Common myeloid progenitor, CD34-positive (primary cell): Measurements from ENCODE around the gene BHLHE40.
A peak's percentile ranks its signal among the peaks of the same experiment; 100 is the strongest.

Source experiments
- CTCF ChIA-PET: fragments of 350-600 bp; sonication (Branson Sonifier 250); formaldehyde crosslinking; loops from one replicate; lab custom pipeline; 2021; ENCODE audit warnings: antibody characterized with exemption; lab: Charles Lee
- POLR2A ChIA-PET: fragments of 350-600 bp; sonication (Branson Sonifier 250); formaldehyde crosslinking; loops from one replicate; lab custom pipeline; 2021; ENCODE audit warnings: antibody characterized with exemption; lab: Charles Lee
- DNase-seq, 3 donors: peaks; one replicate each; pipeline versions ENCODE4 v3.0.0 to v3.0.0-alpha.2; 2013
- H3K27ac ChIP-seq, 2 experiments: 1 replicate in 1 of 2; 2 replicates in 1 of 2; pipeline ENCODE4 v1.7.0; 2013; ENCODE audit warnings: inconsistent platforms in 2 of 2, low read length in 2 of 2, mild to moderate bottlenecking in 2 of 2, low read depth in 1 of 2, moderate library complexity in 1 of 2; ENCODE audit not compliant: severe bottlenecking in 2 of 2, insufficient read depth in 1 of 2, poor library complexity in 1 of 2
- H3K27me3 ChIP-seq, 5 experiments: replicated peaks in 2 of 5; 1 replicate in 3 of 5; 2 replicates in 2 of 5; pipeline versions ENCODE4 v1.6.1 to v1.7.0; 2013; ENCODE audit warnings: low read length in 4 of 5, mild to moderate bottlenecking in 2 of 5, moderate library complexity in 2 of 5, inconsistent platforms in 1 of 5; ENCODE audit not compliant: insufficient read depth in 5 of 5, control insufficient read depth in 4 of 5
- H3K36me3 ChIP-seq, 4 experiments: 1 replicate in 2 of 4; 2 replicates in 2 of 4; pipeline versions ENCODE4 v1.6.1 to v1.7.0; 2013; ENCODE audit warnings: low read length in 3 of 4, control low read depth in 1 of 4, mild to moderate bottlenecking in 1 of 4; ENCODE audit not compliant: control insufficient read depth in 4 of 4, insufficient read depth in 4 of 4
- H3K4me1 ChIP-seq, 4 experiments: 1 replicate in 3 of 4; 2 replicates in 1 of 4; pipeline versions ENCODE4 v1.6.1 to v1.7.1; 2013; ENCODE audit warnings: low read length in 3 of 4, mild to moderate bottlenecking in 3 of 4, control low read depth in 1 of 4, inconsistent platforms in 1 of 4, moderate library complexity in 1 of 4; ENCODE audit not compliant: control insufficient read depth in 4 of 4, insufficient read depth in 4 of 4; ENCODE audit errors: control extremely low read depth in 1 of 4
- H3K4me3 ChIP-seq, 7 experiments: 1 replicate in 4 of 7; 2 replicates in 3 of 7; pipeline versions ENCODE4 v1.5.1 to v1.7.0; 2013; ENCODE audit warnings: mild to moderate bottlenecking in 7 of 7, low read length in 6 of 7, moderate library complexity in 6 of 7, inconsistent platforms in 2 of 7, low read depth in 2 of 7, control low read depth in 1 of 7; ENCODE audit not compliant: insufficient read depth in 4 of 7, control insufficient read depth in 1 of 7; ENCODE audit errors: extremely low read depth in 1 of 7
- H3K9me3 ChIP-seq, 5 experiments: 1 replicate in 4 of 5; 2 replicates in 1 of 5; pipeline versions ENCODE4 v1.6.1 to v1.7.1; 2013; ENCODE audit warnings: low read length in 4 of 5, mild to moderate bottlenecking in 2 of 5, inconsistent platforms in 1 of 5, low read depth in 1 of 5, moderate library complexity in 1 of 5; ENCODE audit not compliant: control insufficient read depth in 4 of 5, insufficient read depth in 2 of 5; ENCODE audit errors: control extremely low read depth in 1 of 5
- WGBS: methylation state at CpG from one replicate; pipeline ENCODE4 v1.1.5; 2013; ENCODE audit not compliant: insufficient coverage; 5-methylcytosine and 5-hydroxymethylcytosine counted together

BHLHE40 gene

GRCh38 chr3:4978204-4978965 is 852 bp upstream of the BHLHE40 start:
- DNase-seq = peak; percentile 92 to 98 (median 94)
- ChIA-PET CTCF (interaction anchor here (0.6 to 11.2 kb wide), 23 partner anchors 15 to 267 kb away, joined by 3 to 135 read pairs (median 5); no protein-coding TSS in a partner anchor), POLR2A (interaction anchor here (0.6 to 5.9 kb wide), 26 partner anchors 24 to 257 kb away, joined by 3 to 57 read pairs (median 4); no protein-coding TSS in a partner anchor)
- Histone ChIP-seq H3K9me3 (no peaks in the 10 kb centered on the region), H3K27ac (peak overlapping the region; percentile 88 to 93), H3K4me3 (peak overlapping the region; percentile 60 to 99 (median 72)), H3K4me1 (peaks cover 11 to 62% (median 55%) of the 10 kb centered on the region in 4 experiments), H3K36me3 (peaks cover 0 to 29% (median 21%) of the 10 kb centered on the region in 4 experiments), H3K27me3 (no peaks in the 10 kb centered on the region)
- 0% methylated on average over 66 of the region's 76 CpGs for WGBS

GRCh38 chr3:4978966-4979427 is 240 bp upstream of the BHLHE40 start:
- Histone ChIP-seq H3K36me3 (peaks cover 0 to 35% (median 26%) of the 10 kb centered on the region in 4 experiments), H3K27me3 (no peaks in the 10 kb centered on the region), H3K9me3 (no peaks in the 10 kb centered on the region), H3K4me3 (peak overlapping the region; percentile 72 to 99 (median 94)), H3K27ac (peak overlapping the region; percentile 88 to 93), H3K4me1 (peaks cover 11 to 67% (median 62%) of the 10 kb centered on the region in 4 experiments)
- ChIA-PET CTCF (interaction anchor here (0.6 to 11.2 kb wide), 24 partner anchors 15 to 268 kb away, joined by 3 to 135 read pairs (median 4); no protein-coding TSS in a partner anchor), POLR2A (interaction anchor here (0.6 to 5.9 kb wide), 27 partner anchors 23 to 284 kb away, joined by 3 to 57 read pairs (median 4); no protein-coding TSS in a partner anchor)
- peak; percentile 96 to 99 (median 99) for DNase-seq
- 0% methylated on average over 7 of the region's 31 CpGs for WGBS

GRCh38 chr3:4980229-4981203 is 1.3 kb downstream of the BHLHE40 start:
- Histone ChIP-seq H3K36me3 (peaks cover 0 to 48% (median 29%) of the 10 kb centered on the region in 4 experiments), H3K27me3 (no peaks in the 10 kb centered on the region), H3K27ac (peak overlapping the region in 1 of 2 experiments; percentile 89), H3K9me3 (no peaks in the 10 kb centered on the region), H3K4me1 (peaks cover 15 to 78% (median 69%) of the 10 kb centered on the region in 4 experiments), H3K4me3 (peak overlapping the region; percentile 76 to 99 (median 97))
- CTCF ChIA-PET = interaction anchor here (0.7 to 11.2 kb wide), 27 partner anchors 13 to 269 kb away, joined by 3 to 135 read pairs (median 4); no protein-coding TSS in a partner anchor
- DNase-seq = peak; percentile 88 to 94 (median 91)
- 20% methylated on average over 30 of the region's 32 CpGs for WGBS
- POLR2A ChIA-PET = interaction anchor here (0.6 to 5.9 kb wide), 16 partner anchors 19 to 260 kb away, joined by 3 to 57 read pairs (median 6); no protein-coding TSS in a partner anchor

- Histone ChIP-seq H3K4me1 (peaks cover 15 to 79% (median 72%) of the 10 kb centered on the region in 4 experiments), H3K27ac (peak overlapping the region in 1 of 2 experiments; percentile 88), H3K36me3 (peaks cover 0 to 53% (median 29%) of the 10 kb centered on the region in 4 experiments), H3K9me3 (no peaks in the 10 kb centered on the region), H3K4me3 (peak overlapping the region in 5 of 7 experiments; percentile 19 to 99 (median 63)), H3K27me3 (no peaks in the 10 kb centered on the region)
- POLR2A ChIA-PET = interaction anchor here (1.0 to 5.9 kb wide), 2 partner anchors 31 to 76 kb away, joined by 5 to 57 read pairs; no protein-coding TSS in a partner anchor
- 100% methylated on average over 2 of the region's 3 CpGs for WGBS
- no peak for DNase-seq
- CTCF ChIA-PET = interaction anchor here (0.8 to 11.2 kb wide), 15 partner anchors 22 to 270 kb away, joined by 3 to 135 read pairs (median 6); no protein-coding TSS in a partner anchor
These were observed 2.0 kb downstream of the BHLHE40 start for GRCh38 chr3:4981294-4981664.

- CTCF ChIA-PET = interaction anchor here (0.9 to 11.2 kb wide), 10 partner anchors 12 to 270 kb away, joined by 3 to 135 read pairs (median 22); no protein-coding TSS in a partner anchor
- DNase-seq = no peak
- POLR2A ChIA-PET = interaction anchor here (0.6 to 5.9 kb wide), 7 partner anchors 20 to 147 kb away, joined by 3 to 57 read pairs (median 5); no protein-coding TSS in a partner anchor
- 69% methylated on average over 5 of the region's 8 CpGs for WGBS
- H3K27ac ChIP-seq = peak overlapping the region in 1 of 2 experiments; percentile 88
- H3K27me3 ChIP-seq = no peaks in the 10 kb centered on the region
- H3K9me3 ChIP-seq = no peaks in the 10 kb centered on the region
- peak overlapping the region in 5 of 7 experiments; percentile 19 to 99 (median 63) for H3K4me3 ChIP-seq
- peaks cover 10 to 79% (median 72%) of the 10 kb centered on the region in 4 experiments for H3K4me1 ChIP-seq
- peaks cover 0 to 53% (median 29%) of the 10 kb centered on the region in 4 experiments for H3K36me3 ChIP-seq
These were observed 2.6 kb downstream of the BHLHE40 start for GRCh38 chr3:4981665-4982494.
